PC-3 (cell line): Measurements from ENCODE around the gene MB.

Experiments
- EZH2phosphoT487 ChIP-seq: fragments of 300-600 bp; sonication (generic); IDR thresholded peaks from 2 replicates; pipeline ENCODE4 v1.6.1; 2018; ENCODE audit warnings: mild to moderate bottlenecking, antibody characterized with exemption, low read length, borderline replicate concordance
- TF ChIP-seq, protein P1 (sequence below): fragments of 300-600 bp; sonication (generic); conservative IDR thresholded peaks from 2 replicates; pipeline ENCODE4 v1.5.1; 2017; ENCODE audit warnings: antibody characterized with exemption, low read depth, mild to moderate bottlenecking, low read length

DNA sequence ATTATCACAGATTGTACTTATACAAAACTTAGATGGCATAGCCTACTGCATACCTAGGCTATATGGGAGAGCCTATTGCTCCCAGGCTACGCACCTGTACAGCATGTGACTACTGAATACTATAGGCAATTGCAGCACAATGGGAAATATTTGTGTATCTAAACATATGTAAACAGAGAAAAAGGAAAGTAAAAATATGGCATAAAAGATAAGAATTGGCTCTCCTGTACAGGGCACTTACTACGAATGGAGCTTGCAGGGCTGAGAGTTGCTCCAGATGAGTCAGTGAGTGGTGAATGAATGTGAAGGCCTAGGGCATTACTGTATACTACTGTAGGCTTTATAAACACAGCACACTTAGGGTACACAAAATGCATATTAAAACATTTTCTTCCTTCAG lies 44.3 kb upstream of the MB start:
- TF ChIP-seq EZH2phosphoT487: no peak
- TF ChIP-seq, protein P1, sequence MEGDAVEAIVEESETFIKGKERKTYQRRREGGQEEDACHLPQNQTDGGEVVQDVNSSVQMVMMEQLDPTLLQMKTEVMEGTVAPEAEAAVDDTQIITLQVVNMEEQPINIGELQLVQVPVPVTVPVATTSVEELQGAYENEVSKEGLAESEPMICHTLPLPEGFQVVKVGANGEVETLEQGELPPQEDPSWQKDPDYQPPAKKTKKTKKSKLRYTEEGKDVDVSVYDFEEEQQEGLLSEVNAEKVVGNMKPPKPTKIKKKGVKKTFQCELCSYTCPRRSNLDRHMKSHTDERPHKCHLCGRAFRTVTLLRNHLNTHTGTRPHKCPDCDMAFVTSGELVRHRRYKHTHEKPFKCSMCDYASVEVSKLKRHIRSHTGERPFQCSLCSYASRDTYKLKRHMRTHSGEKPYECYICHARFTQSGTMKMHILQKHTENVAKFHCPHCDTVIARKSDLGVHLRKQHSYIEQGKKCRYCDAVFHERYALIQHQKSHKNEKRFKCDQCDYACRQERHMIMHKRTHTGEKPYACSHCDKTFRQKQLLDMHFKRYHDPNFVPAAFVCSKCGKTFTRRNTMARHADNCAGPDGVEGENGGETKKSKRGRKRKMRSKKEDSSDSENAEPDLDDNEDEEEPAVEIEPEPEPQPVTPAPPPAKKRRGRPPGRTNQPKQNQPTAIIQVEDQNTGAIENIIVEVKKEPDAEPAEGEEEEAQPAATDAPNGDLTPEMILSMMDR: no peak
